HepG2 (cell line): ENCODE measurements around the gene FBXL12. TPM values are rescaled to one million over a fixed set of nuclear protein-coding genes. Genes with fewer than 3 reads are reported as not detected.
A peak's percentile ranks its signal among the peaks of the same experiment; 100 is the strongest.

Experiments
- BRF2 ChIP-seq: sonication (generic); formaldehyde crosslinking; IDR thresholded peaks from 2 replicates; pipeline ENCODE4 v1.8.1; 2022; ENCODE audit warnings: mild to moderate bottlenecking, missing genetic modification reagents
- MIER2 ChIP-seq: IDR thresholded peaks from 2 replicates; pipeline ENCODE4 v1.6.1; 2016; ENCODE audit warnings: missing biosample characterization, missing genetic modification reagents
- NFKBIZ ChIP-seq: IDR thresholded peaks from 2 replicates; pipeline ENCODE4 v1.6.1; 2018; ENCODE audit warnings: missing genetic modification reagents, missing compliant biosample characterization
- PBX2 ChIP-seq: IDR thresholded peaks from 2 replicates; pipeline ENCODE4 v1.6.1; 2016; ENCODE audit warnings: control low read depth
- PHF5A ChIP-seq: IDR thresholded peaks from one replicate; pipeline ENCODE4 v1.6.1; 2018; ENCODE audit warnings: low read depth, missing genetic modification reagents; ENCODE audit not compliant: unreplicated experiment
- PLSCR1 ChIP-seq: sonication (generic); formaldehyde crosslinking; IDR thresholded peaks from 2 replicates; pipeline ENCODE4 v1.5.0; 2020; ENCODE audit warnings: missing genetic modification reagents, mild to moderate bottlenecking, borderline replicate concordance
- POGZ ChIP-seq: sonication (generic); formaldehyde crosslinking; IDR thresholded peaks from 2 replicates; pipeline ENCODE4 v1.4.0; 2020; ENCODE audit warnings: mild to moderate bottlenecking, missing genetic modification reagents
- TOPORS ChIP-seq: sonication (generic); formaldehyde crosslinking; IDR thresholded peaks from 2 replicates; pipeline ENCODE4 v1.8.0; 2023; ENCODE audit warnings: mild to moderate bottlenecking, missing genetic modification reagents
- TRIM24 ChIP-seq: sonication (generic); formaldehyde crosslinking; IDR thresholded peaks from 2 replicates; pipeline ENCODE4 v1.8.0; 2022; ENCODE audit warnings: mild to moderate bottlenecking, missing genetic modification reagents
- ZBTB20 ChIP-seq: sonication (generic); formaldehyde crosslinking; IDR thresholded peaks from 2 replicates; pipeline ENCODE4 v1.8.1; 2023; ENCODE audit warnings: missing genetic modification reagents, low read depth, mild to moderate bottlenecking, borderline replicate concordance
- ZNF234 ChIP-seq: sonication (generic); formaldehyde crosslinking; conservative IDR thresholded peaks from 2 replicates; pipeline ENCODE4 v1.5.1; 2020; ENCODE audit warnings: mild to moderate bottlenecking, missing genetic modification reagents
- ZNF276 ChIP-seq: sonication (generic); formaldehyde crosslinking; IDR thresholded peaks from 2 replicates; pipeline ENCODE4 v1.4.0; 2020; ENCODE audit warnings: mild to moderate bottlenecking, low read depth, missing genetic modification reagents
- ZNF326 ChIP-seq: sonication (generic); formaldehyde crosslinking; IDR thresholded peaks from 2 replicates; pipeline ENCODE4 v1.4.0; 2020; ENCODE audit warnings: missing genetic modification reagents, borderline replicate concordance
- ZNF343 ChIP-seq: sonication (generic); formaldehyde crosslinking; IDR thresholded peaks from 2 replicates; pipeline ENCODE4 v1.4.0; 2020; ENCODE audit warnings: mild to moderate bottlenecking, missing genetic modification reagents
- ZNF512B ChIP-seq: sonication (generic); formaldehyde crosslinking; IDR thresholded peaks from 2 replicates; pipeline ENCODE4 v1.5.1; 2020; ENCODE audit warnings: missing genetic modification reagents, mild to moderate bottlenecking, borderline replicate concordance
- ZNF776 ChIP-seq: sonication (generic); formaldehyde crosslinking; IDR thresholded peaks from 2 replicates; pipeline ENCODE4 v1.4.0; 2020; ENCODE audit warnings: mild to moderate bottlenecking, missing genetic modification reagents
- ZUFSP ChIP-seq: sonication (generic); formaldehyde crosslinking; IDR thresholded peaks from 2 replicates; pipeline ENCODE4 v1.9.0; 2021; ENCODE audit warnings: missing genetic modification reagents, mild to moderate bottlenecking, borderline replicate concordance
- ZZZ3 ChIP-seq: sonication (generic); formaldehyde crosslinking; IDR thresholded peaks from 2 replicates; pipeline ENCODE4 v1.4.0; 2020; ENCODE audit warnings: missing genetic modification reagents, mild to moderate bottlenecking, borderline replicate concordance
- polyA plus RNA-seq, 8 experiments: library from polyadenylated mRNA; depleted of rRNA in 3 of 8; stranded (reverse) in 7 of 8; unstranded in 1 of 8; fragments of >200 nt; fragmentation: Illumina TruSeq in 4 of 8; extraction: Trizol in 4 of 8; gene quantifications; 2 replicates each; pipeline versions ENCODE4 v1.2.1 to v1.2.3, GENCODE V29; 2011 to 2016; ENCODE audit warnings: low read depth in 4 of 8, missing spikeins in 1 of 8, mixed read lengths in 1 of 8; ENCODE audit not compliant: insufficient read depth in 1 of 8
- total RNA-seq, 5 experiments: library from RNA; depleted of rRNA; stranded (reverse); fragments of >200 nt; fragmentation: Illumina TruSeq; extraction: Trizol; gene quantifications; 2 replicates each; pipeline ENCODE4 v1.2.3, GENCODE V29; 2016; ENCODE audit warnings: low read depth in 1 of 5

The FBXL12 gene
- total and polyA plus RNA-seq, 2 of the 13 experiments (the other 11 are each of a cell fraction or from before 2014, with no cell fraction given) = 20.4 to 23.1 TPM

GRCh38 chr19:9827289-9828238 lies 8.7 kb upstream of the FBXL12 start, which contains the start of gene UBL5 (continued):
- TF ChIP-seq ZUFSP (CRISPR knock-in tag) (no peak), ZNF512B (no peak), POGZ (CRISPR knock-in tag) (peak; percentile 59; the same call in 1 of the 2 replicates), TOPORS (CRISPR knock-in tag) (no peak), ZNF776 (CRISPR knock-in tag) (no peak), ZNF276 (CRISPR knock-in tag) (no peak; the same call in 1 of the 2 replicates), PHF5A (CRISPR knock-in tag) (no peak), ZZZ3 (CRISPR knock-in tag) (peak; percentile 19; the same call in 1 of the 2 replicates), BRF2 (CRISPR knock-in tag) (no peak), ZNF326 (CRISPR knock-in tag) (no peak), TRIM24 (no peak), NFKBIZ (CRISPR knock-in tag) (0 out of 2 replicates have a peak, but pooled peaks have one; percentile 32), PBX2 (no peak), ZBTB20 (CRISPR knock-in tag) (peak; percentile 74; the same call in 1 of the 2 replicates), MIER2 (peak; percentile 49; the same call in 1 of the 2 replicates), ZNF343 (CRISPR knock-in tag) (0 out of 2 replicates have a peak, but pooled peaks have one; percentile 25), ZNF234 (CRISPR knock-in tag) (no peak), PLSCR1 (no peak)
